ENCODE results near the gene PRM1.
"Not testable (repeated sequence)": the region's sequence is repeated elsewhere in the genome, so short reads cannot be mapped to it uniquely, and the experiment has no call there.

Gene PRM1

DNA sequence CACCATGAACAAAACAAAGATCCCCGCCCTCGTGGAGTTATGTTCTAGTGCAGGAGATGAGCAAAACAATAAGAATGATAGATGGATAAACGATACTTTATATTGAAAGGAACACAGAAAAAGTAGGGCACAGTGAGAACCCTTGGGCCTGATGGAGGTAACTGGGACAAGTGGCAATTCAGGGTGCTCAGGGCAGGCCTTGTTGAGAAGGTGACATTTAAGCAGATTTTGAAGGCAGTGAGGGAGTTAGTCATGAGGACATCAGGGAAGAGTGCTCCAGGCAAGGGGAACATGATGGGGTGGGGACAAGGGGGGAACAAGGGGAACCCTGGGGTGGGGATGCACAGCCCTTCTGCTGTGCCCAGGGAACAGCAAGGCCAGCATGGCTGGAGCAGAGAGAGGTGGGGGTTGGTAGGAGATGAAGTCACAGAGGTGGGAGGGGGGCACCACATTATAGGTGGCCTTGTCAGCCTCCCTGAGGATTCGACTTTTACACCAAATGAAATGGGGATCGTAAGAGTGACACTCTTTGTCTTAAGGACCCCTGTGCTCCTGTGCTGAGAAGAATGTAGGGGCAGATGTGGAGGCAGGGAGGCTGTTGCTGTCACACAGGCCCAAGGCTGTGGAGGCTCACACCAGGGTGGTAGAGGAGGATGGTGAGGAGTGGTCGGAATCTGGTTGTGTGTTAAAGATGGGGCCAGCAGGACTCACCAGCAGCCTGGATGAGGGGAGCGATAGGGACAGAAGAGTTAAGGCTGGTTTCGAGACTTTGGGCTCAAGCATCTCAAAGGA is 9.2 kb upstream of the PRM1 start:
- TF ChIP-seq CTCF (IDR thresholded peaks at IDR 0.05): no peak
- no peaks in the 10 kb centered on the region for H3K27me3 ChIP-seq

DNA sequence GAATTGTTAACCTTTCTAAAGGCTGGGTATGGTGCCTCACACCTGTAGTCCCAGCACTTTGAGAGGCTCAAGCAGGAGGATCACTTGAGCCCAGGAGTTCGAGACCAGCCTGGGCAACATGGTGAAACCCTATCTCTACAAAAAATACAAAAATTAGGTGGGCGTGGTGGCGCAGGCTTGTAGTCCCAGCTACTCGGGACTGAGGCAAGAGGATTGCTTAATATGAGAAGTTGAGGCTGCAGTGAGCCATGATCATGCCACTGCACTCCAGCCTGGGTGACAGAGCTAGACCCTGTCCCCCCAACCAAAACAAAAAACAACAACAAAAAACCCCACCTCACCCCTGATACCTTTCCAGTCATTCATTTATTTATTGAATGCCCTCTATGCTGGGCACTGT is 8.6 kb upstream of the PRM1 start:
- H3K4me3 ChIP-seq (ENCODE audit: low read depth in 1 of 2, low read length in 1 of 2); H3K9me3 ChIP-seq; H3K27me3 ChIP-seq; H3K27ac ChIP-seq; H3K4me1 ChIP-seq (ENCODE audit: control insufficient read depth in 1 of 2, insufficient read depth in 1 of 2, low read depth in 1 of 2, low read length in 1 of 2); H3K36me3 ChIP-seq: not testable (repeated sequence)

More for the DNA sequence above, 9.2 kb upstream of the PRM1 start:
- no peak overlapping the region for H3K27ac ChIP-seq
- H3K4me1 ChIP-seq (ENCODE audit: control insufficient read depth in 1 of 2, insufficient read depth in 1 of 2, low read depth in 1 of 2, low read length in 1 of 2): no peaks in the 10 kb centered on the region
- no peak overlapping the region for H3K4me3 ChIP-seq (ENCODE audit: low read depth in 1 of 2, low read length in 1 of 2)
- H3K9me3 ChIP-seq: no peaks in the 10 kb centered on the region
- H3K36me3 ChIP-seq: no peaks in the 10 kb centered on the region

GRCh38 chr16:11289202-11289601 is 8.1 kb upstream of the PRM1 start:
- H3K27me3 ChIP-seq: no peaks in the 10 kb centered on the region
- no peak overlapping the region for H3K4me3 ChIP-seq (ENCODE audit: low read depth in 1 of 2, low read length in 1 of 2)
- H3K9me3 ChIP-seq: no peaks in the 10 kb centered on the region
- TF ChIP-seq CTCF (IDR thresholded peaks at IDR 0.05): no peak
- no peaks in the 10 kb centered on the region for H3K4me1 ChIP-seq (ENCODE audit: control insufficient read depth in 1 of 2, insufficient read depth in 1 of 2, low read depth in 1 of 2, low read length in 1 of 2)
- H3K27ac ChIP-seq: no peak overlapping the region
- no peaks in the 10 kb centered on the region for H3K36me3 ChIP-seq

DNA sequence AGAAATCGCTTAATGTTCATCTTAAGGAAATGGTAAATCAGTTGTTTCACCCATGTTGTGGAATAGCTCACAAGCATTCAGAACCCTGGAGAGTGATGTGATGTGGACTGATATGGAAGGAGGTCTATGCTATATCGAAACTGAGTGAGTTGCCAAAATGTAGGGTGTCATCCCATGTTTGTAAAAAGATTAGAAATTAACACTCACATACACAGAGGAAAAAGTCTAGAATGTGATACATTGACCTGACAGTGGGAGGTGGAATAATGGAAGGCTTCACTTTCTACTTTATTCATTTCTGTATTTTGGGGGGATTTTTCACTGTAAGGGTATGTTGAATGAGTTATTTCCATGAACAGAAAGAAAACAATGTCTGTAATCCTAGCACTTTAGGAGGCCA is 4.7 kb upstream of the PRM1 start:
- no peaks in the 10 kb centered on the region for H3K27me3 ChIP-seq
- no peak overlapping the region for H3K4me3 ChIP-seq (ENCODE audit: low read depth in 1 of 2, low read length in 1 of 2)
- no peak for TF ChIP-seq CTCF (IDR thresholded peaks at IDR 0.05)
- H3K36me3 ChIP-seq: no peaks in the 10 kb centered on the region
- no peak overlapping the region for H3K27ac ChIP-seq
- no peaks in the 10 kb centered on the region for H3K4me1 ChIP-seq (ENCODE audit: control insufficient read depth in 1 of 2, insufficient read depth in 1 of 2, low read depth in 1 of 2, low read length in 1 of 2)
- H3K9me3 ChIP-seq: no peaks in the 10 kb centered on the region

GRCh38 chr16:11283820-11284248 is 2.7 kb upstream of the PRM1 start:
- no peak overlapping the region for H3K27ac ChIP-seq
- no peak for TF ChIP-seq CTCF (IDR thresholded peaks at IDR 0.05)
- no peaks in the 10 kb centered on the region for H3K4me1 ChIP-seq (ENCODE audit: control insufficient read depth in 1 of 2, insufficient read depth in 1 of 2, low read depth in 1 of 2, low read length in 1 of 2)
- no peaks in the 10 kb centered on the region for H3K27me3 ChIP-seq
- H3K4me3 ChIP-seq (ENCODE audit: low read depth in 1 of 2, low read length in 1 of 2): no peak overlapping the region
- no peaks in the 10 kb centered on the region for H3K36me3 ChIP-seq
- H3K9me3 ChIP-seq: no peaks in the 10 kb centered on the region

DNA sequence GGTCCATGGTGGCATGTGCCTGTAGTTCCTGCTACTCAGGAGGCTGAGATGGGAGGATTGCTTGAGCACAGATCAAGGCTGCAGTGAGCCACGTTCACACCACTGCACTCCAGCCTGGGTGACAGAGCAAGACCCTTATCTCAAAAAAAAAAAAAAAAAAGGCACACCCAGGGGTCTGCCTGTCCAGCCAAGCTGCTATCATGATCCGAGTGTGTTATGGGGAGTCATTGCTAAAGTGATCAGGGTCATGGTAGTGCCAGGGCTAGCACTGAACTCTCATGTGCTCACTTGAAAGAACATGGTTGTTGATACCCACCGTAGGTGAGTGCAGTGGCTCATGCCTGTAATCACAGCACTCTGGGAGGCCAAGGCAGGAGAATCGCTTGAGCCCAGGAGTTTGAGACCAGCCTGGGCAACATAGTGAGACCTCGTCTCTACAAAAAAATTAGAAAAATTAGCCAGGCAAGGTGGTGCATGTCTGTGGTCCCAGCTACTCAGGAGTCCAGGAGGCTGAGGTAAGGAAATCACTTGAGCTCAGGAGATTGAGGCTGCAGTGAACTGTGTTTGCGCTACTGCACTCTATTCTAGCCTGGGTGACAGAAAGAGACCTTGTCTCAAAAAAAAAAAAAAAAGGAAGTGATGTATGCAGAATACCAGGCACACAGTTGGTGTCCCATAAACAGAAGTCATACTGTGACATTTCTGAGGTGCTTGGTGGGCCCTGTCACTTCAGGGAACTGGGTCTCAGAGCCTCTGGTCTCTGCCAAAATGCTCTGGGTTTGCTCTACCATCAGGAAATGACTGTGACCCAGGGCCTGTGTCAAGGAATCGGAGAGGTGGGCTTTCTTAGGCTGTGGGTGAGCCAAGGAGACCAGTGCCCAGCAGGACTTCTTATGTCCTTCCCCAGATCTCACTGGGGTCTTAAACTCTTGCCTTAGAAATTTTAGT is 2.2 kb downstream of the PRM1 start:
- no peaks in the 10 kb centered on the region for H3K27me3 ChIP-seq
- no peak overlapping the region for H3K4me3 ChIP-seq (ENCODE audit: low read depth in 1 of 2, low read length in 1 of 2)
- no peaks in the 10 kb centered on the region for H3K4me1 ChIP-seq (ENCODE audit: control insufficient read depth in 1 of 2, insufficient read depth in 1 of 2, low read depth in 1 of 2, low read length in 1 of 2)
- no peaks in the 10 kb centered on the region for H3K36me3 ChIP-seq
- TF ChIP-seq CTCF (IDR thresholded peaks at IDR 0.05): no peak
- no peak overlapping the region for H3K27ac ChIP-seq
- H3K9me3 ChIP-seq: no peaks in the 10 kb centered on the region
